Measurements from ENCODE around the gene DCBLD1. TPM values are rescaled to one million over a fixed set of nuclear protein-coding genes. Genes with fewer than 3 reads are reported as not detected.

DCBLD1 gene
- total RNA-seq, 4 donors from 2014 or later, result 2.2 to 19.4 (median 10.7) TPM

DNA sequence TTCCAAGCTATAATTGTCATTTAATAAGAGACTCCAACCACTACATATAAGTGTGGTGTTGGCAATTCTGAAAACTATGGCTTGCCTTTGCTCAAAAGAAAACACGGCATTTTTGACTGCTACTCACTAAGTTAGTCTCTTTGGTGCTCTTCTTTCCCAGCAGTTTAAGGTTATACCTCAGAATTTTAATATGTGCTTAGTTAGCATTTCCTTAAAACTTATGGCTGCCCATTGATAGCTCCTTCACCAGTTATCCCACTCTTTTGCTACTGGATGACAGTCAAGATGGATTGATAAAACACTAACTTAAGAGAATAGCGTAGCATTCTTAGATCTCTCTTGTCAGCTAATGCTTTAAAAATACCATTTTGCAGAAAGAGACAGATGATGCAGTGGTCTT lies 85.8 kb downstream of the DCBLD1 start:
- in situ Hi-C loops (cut with MboI; ENCODE audit: low pct_ligation_motif_present in 1 of 4, low pct_unique_long_range_greater_than_20kb in 1 of 4, low sequenced_read_pairs in 3 of 4) (loop anchor here in 2 of 4 donors (25.0 kb wide), 1 partner anchor 231 kb away; no protein-coding TSS in a partner anchor), intact Hi-C loops (cut with DNase I; ENCODE audit: low total_unique reads) (no loop called here)
- Histone ChIP-seq H3K4me1 (no peaks in the 10 kb centered on the region), H3K9me3 (no peaks in the 10 kb centered on the region), H3K4me3 (no peak overlapping the region), H3K27me3 (no peaks in the 10 kb centered on the region), H3K27ac (no peak overlapping the region), H3K36me3 (peaks cover 0 to 65% (median 25%) of the 10 kb centered on the region in 4 donors)
- no peak for DNase-seq
- 97 to 100% methylated on average over 2 of the region's 2 CpGs for WGBS, 2 donors (ENCODE audit: low coverage in 1 of 2)
- TF ChIP-seq POLR2A (IDR thresholded peaks at IDR 0.05) (no peak), CTCF (IDR thresholded peaks at IDR 0.05) (no peak)

DNA sequence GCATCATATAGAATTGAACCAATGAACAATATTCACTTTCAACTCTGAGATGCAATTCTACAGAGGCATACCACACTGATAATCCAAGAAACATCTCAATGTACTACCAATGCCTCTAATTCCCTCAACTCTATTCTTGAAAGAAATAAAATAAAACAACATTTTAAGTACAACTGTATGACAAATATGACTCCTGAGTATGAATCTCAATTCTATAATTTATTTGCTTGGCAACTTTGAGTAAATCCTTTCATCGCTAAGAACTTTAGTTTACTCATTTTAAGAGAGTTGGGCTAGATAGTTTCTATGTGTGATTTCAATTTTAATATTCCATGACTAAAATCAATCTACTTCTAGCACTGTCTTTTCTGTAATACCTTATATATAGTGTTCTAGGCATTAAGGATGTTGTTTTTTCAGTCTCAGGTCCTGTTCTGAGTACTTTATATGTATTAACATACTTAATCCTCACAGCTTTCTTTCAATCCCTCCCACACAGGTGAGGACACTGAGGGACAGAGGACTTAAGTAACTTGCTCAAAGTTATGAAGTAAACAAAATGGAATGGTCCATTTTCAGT lies 86.4 kb downstream of the DCBLD1 start:
- WGBS, 2 donors (ENCODE audit: low coverage in 1 of 2), result 0% methylated on average over 1 of the region's 1 CpG; no CpG with 5 or more reads in 1 of the 2 donors
- no peak for DNase-seq
- peaks cover 0 to 64% (median 27%) of the 10 kb centered on the region in 4 donors for H3K36me3 ChIP-seq
- TF ChIP-seq POLR2AphosphoS5 (IDR thresholded peaks at IDR 0.05) (no peak), POLR2A (IDR thresholded peaks at IDR 0.05) (no peak), EP300 (IDR thresholded peaks at IDR 0.05; ENCODE audit: low read depth) (no peak), CTCF (IDR thresholded peaks at IDR 0.05) (no peak)
- H3K9me3 ChIP-seq, result no peaks in the 10 kb centered on the region
- no peaks in the 10 kb centered on the region for H3K27me3 ChIP-seq
- in situ Hi-C loops (cut with MboI; ENCODE audit: low pct_ligation_motif_present in 1 of 4, low pct_unique_long_range_greater_than_20kb in 1 of 4, low sequenced_read_pairs in 3 of 4), result loop anchor here in 2 of 4 donors (25.0 kb wide), 1 partner anchor 232 kb away; no protein-coding TSS in a partner anchor
- H3K4me1 ChIP-seq, result no peaks in the 10 kb centered on the region
- H3K27ac ChIP-seq, result no peak overlapping the region
- no peak overlapping the region for H3K4me3 ChIP-seq
- intact Hi-C loops (cut with DNase I; ENCODE audit: low total_unique reads), result no loop called here

DNA sequence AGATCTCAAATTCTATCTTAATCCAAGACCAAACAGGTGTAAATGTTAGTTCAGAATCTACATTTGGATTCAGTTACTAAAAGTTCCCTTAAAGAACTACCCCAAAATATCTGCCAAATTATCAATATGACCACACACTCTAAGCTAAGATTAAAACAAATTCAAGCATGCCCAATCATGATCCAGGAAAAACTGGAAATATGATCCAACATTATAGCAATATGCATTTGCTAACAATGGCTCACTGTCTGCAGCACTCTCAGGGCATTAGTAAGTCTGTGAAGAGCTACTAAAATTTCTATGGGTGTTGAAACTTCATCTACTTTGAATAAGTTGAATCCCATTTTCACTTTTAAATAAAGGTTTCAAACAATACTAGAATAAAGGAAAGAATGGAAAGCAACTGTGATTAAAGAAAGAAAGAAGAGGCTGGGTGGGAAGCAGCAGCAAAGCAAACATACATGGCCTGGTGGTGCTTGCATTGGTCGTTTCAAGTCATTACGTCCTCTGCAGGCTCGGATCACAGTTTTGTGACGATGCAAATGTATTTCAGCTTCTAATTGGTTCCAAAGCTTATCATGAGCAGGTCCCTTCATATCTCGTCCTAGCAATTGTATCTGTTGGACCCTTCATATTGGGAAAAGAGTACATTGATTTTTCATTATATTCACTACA lies 90.7 kb downstream of the DCBLD1 start:
- Histone ChIP-seq H3K4me3 (no peak overlapping the region), H3K9me3 (no peaks in the 10 kb centered on the region), H3K27me3 (no peaks in the 10 kb centered on the region), H3K27ac (no peak overlapping the region), H3K4me1 (no peaks in the 10 kb centered on the region), H3K36me3 (peaks cover 0 to 47% (median 22%) of the 10 kb centered on the region in 4 donors)
- TF ChIP-seq CTCF (IDR thresholded peaks at IDR 0.05) (no peak), EP300 (IDR thresholded peaks at IDR 0.05; ENCODE audit: low read depth) (no peak), POLR2AphosphoS5 (IDR thresholded peaks at IDR 0.05) (no peak), POLR2A (IDR thresholded peaks at IDR 0.05) (no peak)
- in situ Hi-C loops (cut with MboI; ENCODE audit: low pct_ligation_motif_present in 1 of 4, low pct_unique_long_range_greater_than_20kb in 1 of 4, low sequenced_read_pairs in 3 of 4) (loop anchor here in 2 of 4 donors (25.0 kb wide), 1 partner anchor 236 kb away; no protein-coding TSS in a partner anchor), intact Hi-C loops (cut with DNase I; ENCODE audit: low total_unique reads) (no loop called here)
- WGBS, 2 donors (ENCODE audit: low coverage in 1 of 2), result 91 to 100% methylated on average over 5 of the region's 5 CpGs
- DNase-seq, result no peak

GRCh38 chr6:117574198-117574597 lies 91.7 kb downstream of the DCBLD1 start:
- TF ChIP-seq POLR2AphosphoS5 (IDR thresholded peaks at IDR 0.05) (no peak), CTCF (IDR thresholded peaks at IDR 0.05) (no peak), EP300 (IDR thresholded peaks at IDR 0.05; ENCODE audit: low read depth) (no peak), POLR2A (IDR thresholded peaks at IDR 0.05) (no peak)
- H3K27ac ChIP-seq, result no peak overlapping the region
- H3K9me3 ChIP-seq, result no peaks in the 10 kb centered on the region
- in situ Hi-C loops (cut with MboI; ENCODE audit: low pct_ligation_motif_present in 1 of 4, low pct_unique_long_range_greater_than_20kb in 1 of 4, low sequenced_read_pairs in 3 of 4), result loop anchor here in 2 of 4 donors (25.0 kb wide), 1 partner anchor 237 kb away; no protein-coding TSS in a partner anchor
- H3K4me1 ChIP-seq, result no peaks in the 10 kb centered on the region
- H3K27me3 ChIP-seq, result no peaks in the 10 kb centered on the region
- WGBS, 2 donors (ENCODE audit: low coverage in 1 of 2), result 82 to 88% methylated on average over 4 of the region's 4 CpGs
- peaks cover 0 to 49% (median 23%) of the 10 kb centered on the region in 4 donors for H3K36me3 ChIP-seq
- DNase-seq, result no peak
- intact Hi-C loops (cut with DNase I; ENCODE audit: low total_unique reads), result no loop called here
- no peak overlapping the region for H3K4me3 ChIP-seq
